GM21825 (cell line): Measurements from ENCODE around the gene LSR.

ENCODE experiments used
- ATAC-seq: cut with Tn5 transposase; IDR thresholded peaks from one replicate; pipeline ENCODE4 v1.9.1; 2021; ENCODE audit warnings: mild to moderate bottlenecking, moderate library complexity; ENCODE audit not compliant: unreplicated experiment

LSR gene

GRCh38 chr19:35246466-35247092, 2.2 kb upstream of the LSR start:
- ATAC-seq, result no peak

- peak; percentile 42 for ATAC-seq
These were observed 1.1 kb upstream of the LSR start for GRCh38 chr19:35247526-35248309.

- ATAC-seq, result peak; percentile 5
These were observed 495 bp downstream of the LSR start for GRCh38 chr19:35249146-35249847.

GRCh38 chr19:35249848-35250711, 1.3 kb downstream of the LSR start:
- ATAC-seq, result no peak

GRCh38 chr19:35251456-35251855, 2.7 kb downstream of the LSR start:
- ATAC-seq, result no peak

- ATAC-seq, result no peak
These were observed 4.8 kb downstream of the LSR start for GRCh38 chr19:35253316-35254286.

- no peak for ATAC-seq
These were observed 5.8 kb downstream of the LSR start for GRCh38 chr19:35254341-35255297.

- ATAC-seq, result no peak
These were observed 7.8 kb downstream of the LSR start for GRCh38 chr19:35256566-35256965.

GRCh38 chr19:35257113-35257461, 8.3 kb downstream of the LSR start:
- ATAC-seq, result no peak

- no peak for ATAC-seq
These were observed 12.0 kb downstream of the LSR start for GRCh38 chr19:35260694-35261304.

- no peak for ATAC-seq
These were observed 12.7 kb downstream of the LSR start for GRCh38 chr19:35261356-35262100.

GRCh38 chr19:35262101-35262761, 13.4 kb downstream of the LSR start:
- no peak for ATAC-seq

GRCh38 chr19:35264268-35265125, 15.7 kb downstream of the LSR start:
- no peak for ATAC-seq

GRCh38 chr19:35265126-35265899, 16.5 kb downstream of the LSR start:
- no peak for ATAC-seq

- no peak for ATAC-seq
These were observed 17.2 kb downstream of the LSR start for GRCh38 chr19:35265900-35266519.
